Measurements from ENCODE around the gene MS4A8.

MS4A8 gene

DNA sequence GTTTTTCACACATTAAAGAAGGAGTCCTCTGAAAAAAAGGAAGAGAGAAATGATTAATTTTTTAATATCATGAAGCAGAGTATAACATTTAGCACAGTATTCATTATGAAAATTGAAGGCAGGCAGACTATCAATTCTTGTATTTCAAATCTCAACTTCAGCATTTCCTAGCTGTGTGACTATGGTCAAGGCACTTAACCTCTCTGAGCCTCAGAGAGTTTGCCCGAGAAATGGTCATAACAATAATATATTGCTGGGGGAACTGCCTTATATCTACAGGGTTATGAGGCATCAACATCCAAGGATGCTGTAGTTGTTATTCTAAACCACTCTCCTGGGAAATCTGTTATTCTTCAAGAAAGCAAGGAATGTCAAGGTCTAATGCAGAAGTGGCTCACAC, 26.2 kb downstream of the MS4A8 start:
- H4K20me1 ChIP-seq (ENCODE audit: insufficient read depth), result no peaks in the 10 kb centered on the region
- no peak overlapping the region for H3K4me3 ChIP-seq (IDR thresholded peaks at IDR 0.05; ENCODE audit: insufficient read depth, low read depth, low read length)
- H3K9ac ChIP-seq, result no peak overlapping the region
- H3K36me3 ChIP-seq (ENCODE audit: insufficient read depth), result no peaks in the 10 kb centered on the region
- H3K4me1 ChIP-seq (ENCODE audit: low read depth, poor library complexity, severe bottlenecking), result no peaks in the 10 kb centered on the region
- no peaks in the 10 kb centered on the region for H3K27me3 ChIP-seq (ENCODE audit: insufficient read depth, low read depth)
- H3K4me2 ChIP-seq, result no peak overlapping the region
- H3K79me2 ChIP-seq (ENCODE audit: insufficient read depth, low read depth), result no peaks in the 10 kb centered on the region
- H3K27ac ChIP-seq, result no peak overlapping the region
- TF ChIP-seq, protein P1, sequence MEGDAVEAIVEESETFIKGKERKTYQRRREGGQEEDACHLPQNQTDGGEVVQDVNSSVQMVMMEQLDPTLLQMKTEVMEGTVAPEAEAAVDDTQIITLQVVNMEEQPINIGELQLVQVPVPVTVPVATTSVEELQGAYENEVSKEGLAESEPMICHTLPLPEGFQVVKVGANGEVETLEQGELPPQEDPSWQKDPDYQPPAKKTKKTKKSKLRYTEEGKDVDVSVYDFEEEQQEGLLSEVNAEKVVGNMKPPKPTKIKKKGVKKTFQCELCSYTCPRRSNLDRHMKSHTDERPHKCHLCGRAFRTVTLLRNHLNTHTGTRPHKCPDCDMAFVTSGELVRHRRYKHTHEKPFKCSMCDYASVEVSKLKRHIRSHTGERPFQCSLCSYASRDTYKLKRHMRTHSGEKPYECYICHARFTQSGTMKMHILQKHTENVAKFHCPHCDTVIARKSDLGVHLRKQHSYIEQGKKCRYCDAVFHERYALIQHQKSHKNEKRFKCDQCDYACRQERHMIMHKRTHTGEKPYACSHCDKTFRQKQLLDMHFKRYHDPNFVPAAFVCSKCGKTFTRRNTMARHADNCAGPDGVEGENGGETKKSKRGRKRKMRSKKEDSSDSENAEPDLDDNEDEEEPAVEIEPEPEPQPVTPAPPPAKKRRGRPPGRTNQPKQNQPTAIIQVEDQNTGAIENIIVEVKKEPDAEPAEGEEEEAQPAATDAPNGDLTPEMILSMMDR (conservative IDR thresholded peaks at IDR 0.05; ENCODE audit: low read depth, low read length), result no peak
- no peak overlapping the region for H2AFZ ChIP-seq (ENCODE audit: low read depth)

DNA sequence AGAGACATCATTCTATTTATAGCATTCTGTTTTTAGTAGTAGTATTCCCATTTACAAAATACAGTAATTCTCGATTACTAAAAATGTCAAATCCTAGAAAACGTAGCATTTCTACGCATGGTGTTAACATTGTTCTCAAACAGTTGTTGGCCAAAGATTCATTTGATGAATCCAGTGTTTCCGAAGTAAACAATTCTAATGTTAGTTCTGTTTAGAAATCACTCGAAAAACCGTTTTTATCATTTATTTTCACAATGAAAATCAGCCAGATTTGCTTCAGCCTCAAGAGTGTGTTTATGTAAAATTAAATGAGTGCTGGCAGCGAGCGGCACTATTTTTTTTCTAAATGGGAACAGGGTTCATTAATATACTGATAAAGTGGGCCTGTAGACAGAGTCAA, 32.2 kb downstream of the MS4A8 start:
- no peak overlapping the region for H3K9ac ChIP-seq
- no peaks in the 10 kb centered on the region for H3K27me3 ChIP-seq (ENCODE audit: insufficient read depth, low read depth)
- no peak overlapping the region for H3K4me2 ChIP-seq
- TF ChIP-seq, protein P1 (conservative IDR thresholded peaks at IDR 0.05; ENCODE audit: low read depth, low read length), result no peak
- no peaks in the 10 kb centered on the region for H3K36me3 ChIP-seq (ENCODE audit: insufficient read depth)
- no peak overlapping the region for H3K4me3 ChIP-seq (IDR thresholded peaks at IDR 0.05; ENCODE audit: insufficient read depth, low read depth, low read length)
- H3K4me1 ChIP-seq (ENCODE audit: low read depth, poor library complexity, severe bottlenecking), result no peaks in the 10 kb centered on the region
- H3K27ac ChIP-seq, result no peak overlapping the region
- H2AFZ ChIP-seq (ENCODE audit: low read depth), result no peak overlapping the region
- no peaks in the 10 kb centered on the region for H3K79me2 ChIP-seq (ENCODE audit: insufficient read depth, low read depth)
- no peaks in the 10 kb centered on the region for H4K20me1 ChIP-seq (ENCODE audit: insufficient read depth)

DNA sequence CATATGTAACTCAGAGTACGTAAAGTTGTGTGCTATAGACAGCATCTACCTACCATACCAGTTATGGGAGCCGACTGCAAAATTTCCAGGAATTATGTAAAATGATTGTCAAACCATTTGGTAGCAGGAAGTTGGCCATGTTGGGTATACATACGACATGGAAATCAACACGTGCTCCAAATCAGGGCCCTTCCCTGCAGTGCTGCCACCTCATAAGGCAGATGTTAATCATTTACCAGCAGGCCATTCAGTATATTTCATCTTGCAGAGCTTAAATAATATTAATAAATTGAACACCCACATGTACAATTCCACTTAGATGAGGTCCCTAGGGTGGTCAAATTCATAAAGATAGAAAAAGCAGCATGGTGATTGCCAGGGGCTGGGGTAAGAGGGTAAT, 34.9 kb downstream of the MS4A8 start:
- Histone ChIP-seq H3K9ac (no peak overlapping the region), H2AFZ (ENCODE audit: low read depth) (no peak overlapping the region), H3K4me2 (no peak overlapping the region), H3K4me1 (ENCODE audit: low read depth, poor library complexity, severe bottlenecking) (no peaks in the 10 kb centered on the region), H3K27ac (no peak overlapping the region), H3K27me3 (ENCODE audit: insufficient read depth, low read depth) (no peaks in the 10 kb centered on the region), H3K79me2 (ENCODE audit: insufficient read depth, low read depth) (no peaks in the 10 kb centered on the region), H4K20me1 (ENCODE audit: insufficient read depth) (no peaks in the 10 kb centered on the region), H3K36me3 (ENCODE audit: insufficient read depth) (no peaks in the 10 kb centered on the region), H3K4me3 (IDR thresholded peaks at IDR 0.05; ENCODE audit: insufficient read depth, low read depth, low read length) (no peak overlapping the region)
- TF ChIP-seq, protein P1 (conservative IDR thresholded peaks at IDR 0.05; ENCODE audit: low read depth, low read length), result no peak

DNA sequence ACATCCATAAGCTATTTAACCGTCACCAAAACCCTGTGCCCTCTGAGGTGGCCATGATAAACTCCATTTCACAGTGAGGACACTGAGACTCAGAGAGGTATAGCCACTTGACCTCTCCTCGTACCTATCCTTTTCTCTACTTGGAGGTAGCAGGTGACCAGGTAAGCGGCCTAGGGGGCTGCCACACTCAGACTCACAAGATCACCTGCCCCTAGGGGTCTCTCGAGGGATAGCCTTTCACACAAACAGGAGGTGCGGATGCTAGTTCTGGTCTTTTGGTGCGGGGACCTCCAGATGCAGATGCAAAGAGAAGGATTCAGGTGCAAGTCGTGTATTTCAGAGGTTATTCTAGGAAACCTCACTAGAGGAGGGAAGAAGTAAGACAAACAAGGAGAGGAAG, 39.7 kb downstream of the MS4A8 start:
- Histone ChIP-seq H4K20me1 (ENCODE audit: insufficient read depth) (no peaks in the 10 kb centered on the region), H3K79me2 (ENCODE audit: insufficient read depth, low read depth) (no peaks in the 10 kb centered on the region), H3K27me3 (ENCODE audit: insufficient read depth, low read depth) (no peaks in the 10 kb centered on the region), H2AFZ (ENCODE audit: low read depth) (no peak overlapping the region), H3K27ac (no peak overlapping the region), H3K36me3 (ENCODE audit: insufficient read depth) (no peaks in the 10 kb centered on the region), H3K4me2 (no peak overlapping the region), H3K4me3 (IDR thresholded peaks at IDR 0.05; ENCODE audit: insufficient read depth, low read depth, low read length) (no peak overlapping the region), H3K9ac (no peak overlapping the region), H3K4me1 (ENCODE audit: low read depth, poor library complexity, severe bottlenecking) (no peaks in the 10 kb centered on the region)
- TF ChIP-seq, protein P1 (conservative IDR thresholded peaks at IDR 0.05; ENCODE audit: low read depth, low read length), result no peak

DNA sequence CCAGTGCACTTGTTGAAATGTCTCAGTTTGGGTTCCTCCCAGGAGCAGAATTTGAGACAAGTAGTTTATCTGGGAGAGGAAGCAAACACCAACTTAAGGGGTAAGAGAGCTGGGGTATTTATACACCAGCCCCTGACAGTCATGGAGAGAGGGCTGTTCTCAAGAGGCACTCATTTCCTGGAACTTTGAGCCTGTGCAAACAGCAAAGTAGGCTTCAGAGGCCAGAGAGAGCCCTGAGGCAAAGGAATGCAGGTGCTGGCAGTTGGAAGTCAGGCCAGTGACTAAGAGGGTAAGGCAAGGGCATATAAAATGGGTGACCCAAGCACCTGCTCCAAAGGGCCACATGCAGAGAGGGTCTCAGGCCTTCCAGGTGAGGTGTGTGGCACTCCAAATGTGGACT, 41.2 kb downstream of the MS4A8 start:
- H3K27ac ChIP-seq, result no peak overlapping the region
- H2AFZ ChIP-seq (ENCODE audit: low read depth), result no peak overlapping the region
- no peaks in the 10 kb centered on the region for H3K27me3 ChIP-seq (ENCODE audit: insufficient read depth, low read depth)
- H3K4me2 ChIP-seq, result no peak overlapping the region
- no peaks in the 10 kb centered on the region for H3K36me3 ChIP-seq (ENCODE audit: insufficient read depth)
- no peaks in the 10 kb centered on the region for H4K20me1 ChIP-seq (ENCODE audit: insufficient read depth)
- H3K9ac ChIP-seq, result no peak overlapping the region
- TF ChIP-seq, protein P1 (conservative IDR thresholded peaks at IDR 0.05; ENCODE audit: low read depth, low read length), result no peak
- H3K4me1 ChIP-seq (ENCODE audit: low read depth, poor library complexity, severe bottlenecking), result peaks cover 10% of the 10 kb centered on the region
- H3K4me3 ChIP-seq (IDR thresholded peaks at IDR 0.05; ENCODE audit: insufficient read depth, low read depth, low read length), result no peak overlapping the region
- H3K79me2 ChIP-seq (ENCODE audit: insufficient read depth, low read depth), result no peaks in the 10 kb centered on the region

Data from KMS-11 (cell line).